Prostate gland (tissue), 2 donors: ENCODE results near the gene C6orf120. TPM values are rescaled to one million over a fixed set of nuclear protein-coding genes. Genes with fewer than 3 reads are reported as not detected.
"Not testable (repeated sequence)": the region's sequence is repeated elsewhere in the genome, so short reads cannot be mapped to it uniquely, and the experiment has no call there.

Experiments used
- DNase-seq: peaks from one replicate; pipeline ENCODE4 v3.0.0-alpha.2; 2019; ENCODE audit warnings: low spot score
- H3K27ac ChIP-seq, 2 donors: fragments of 200-600 bp; sonication (generic); 2 replicates each; pipeline ENCODE4 v1.5.1; 2017 to 2019
- H3K27me3 ChIP-seq: fragments of 200-600 bp; sonication (generic); replicated peaks from 2 replicates; pipeline ENCODE4 v1.5.1; 2019; ENCODE audit not compliant: insufficient read depth
- H3K36me3 ChIP-seq, 2 donors: fragments of 200-600 bp; sonication (generic); 1 replicate in 1 of 2; 2 replicates in 1 of 2; pipeline versions ENCODE4 v1.5.1 to v1.8.1; 2017 to 2019
- H3K4me1 ChIP-seq: fragments of 200-600 bp; sonication (generic); replicated peaks from 2 replicates; pipeline ENCODE4 v1.5.1; 2019
- H3K4me3 ChIP-seq, 2 donors: fragments of 200-600 bp; sonication (generic); 2 replicates each; pipeline ENCODE4 v1.5.1; 2017 to 2019
- H3K9me3 ChIP-seq: fragments of 200-600 bp; sonication (generic); 2 replicates; pipeline ENCODE4 v1.5.1; 2017
- CTCF ChIP-seq, 4 experiments: fragments of 200-600 bp in 2 of 4; fragments of 450-650 bp in 2 of 4; sonication (generic) in 2 of 4; IDR thresholded peaks; 1 replicate in 3 of 4; 2 replicates in 1 of 4; pipeline ENCODE4 v1.5.1; 2016 to 2019; ENCODE audit warnings: antibody characterized with exemption in 4 of 4, mild to moderate bottlenecking in 2 of 4, moderate library complexity in 2 of 4
- POLR2A ChIP-seq: fragments of 450-650 bp; IDR thresholded peaks from one replicate; pipeline ENCODE4 v1.6.1; 2016; ENCODE audit warnings: antibody characterized with exemption, mild to moderate bottlenecking
- POLR2AphosphoS5 ChIP-seq: sonication (generic); formaldehyde crosslinking; IDR thresholded peaks from one replicate; pipeline ENCODE4 v1.6.1; 2017; ENCODE audit warnings: antibody characterized with exemption
- WGBS: methylation state at CpG from one replicate; pipeline ENCODE4 v1.1.5; 2018; 5-methylcytosine and 5-hydroxymethylcytosine counted together
- intact Hi-C: fragments of 100-400 bp; cut with DNase I; formaldehyde crosslinking; loops from one replicate; pipeline ENCODE4 v1.14.2; 2022
- total RNA-seq, 2 donors: library from RNA; depleted of rRNA; stranded (reverse); fragments of >200 nt; gene quantifications; one replicate each; pipeline ENCODE4 v1.1.0, GENCODE V29; 2016

Gene C6orf120
- total RNA-seq, 2 donors from 2014 or later: 23.6 to 41.8 TPM

- intact Hi-C loops: no loop called here
- WGBS: 95% methylated on average over 3 of the region's 3 CpGs
- no peaks in the 10 kb centered on the region for H3K36me3 ChIP-seq
- no peak overlapping the region for H3K27ac ChIP-seq
- TF ChIP-seq POLR2A: no peak
- no peak for TF ChIP-seq POLR2AphosphoS5
- no peak for TF ChIP-seq CTCF (IDR thresholded peaks at IDR 0.05)
- no peak overlapping the region for H3K4me3 ChIP-seq
- H3K27me3 ChIP-seq: no peaks in the 10 kb centered on the region
- H3K9me3 ChIP-seq: no peaks in the 10 kb centered on the region
- H3K4me1 ChIP-seq: no peaks in the 10 kb centered on the region
- no peak for DNase-seq
Observed at GRCh38 chr6:169692516-169692915, 9.4 kb upstream of the C6orf120 start.

GRCh38 chr6:169695131-169695530 is 6.8 kb upstream of the C6orf120 start:
- Histone ChIP-seq H3K4me1 (no peaks in the 10 kb centered on the region), H3K9me3 (no peaks in the 10 kb centered on the region), H3K4me3 (no peak overlapping the region), H3K27me3 (no peaks in the 10 kb centered on the region), H3K36me3 (no peaks in the 10 kb centered on the region), H3K27ac (no peak overlapping the region)
- intact Hi-C loops: no loop called here
- no peak for DNase-seq
- TF ChIP-seq POLR2A (no peak), POLR2AphosphoS5 (no peak), CTCF (IDR thresholded peaks at IDR 0.05) (no peak)
- 86% methylated on average over 5 of the region's 5 CpGs for WGBS

DNA sequence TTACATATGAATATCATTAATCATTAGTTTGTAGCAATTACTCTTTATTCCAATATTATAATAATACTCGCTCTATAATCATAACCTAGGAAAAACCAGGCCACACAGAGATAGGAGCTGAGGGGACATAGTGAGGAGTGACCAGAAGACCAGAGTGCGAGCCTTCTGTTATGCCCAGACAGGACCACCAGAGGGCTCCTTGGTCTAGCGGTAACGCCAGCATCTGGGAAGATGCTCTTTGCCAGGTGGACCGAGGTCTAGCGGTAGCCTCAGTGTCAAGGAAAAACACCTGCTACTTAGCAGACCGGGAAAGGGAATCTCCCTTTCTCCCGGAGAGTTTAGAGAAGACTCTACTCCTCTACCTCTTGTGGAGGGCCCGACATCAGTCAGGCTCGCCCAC is 4.8 kb upstream of the C6orf120 start:
- H3K9me3 ChIP-seq, DNase-seq, H3K36me3 ChIP-seq, H3K4me1 ChIP-seq, H3K4me3 ChIP-seq, H3K27me3 ChIP-seq, H3K27ac ChIP-seq, intact Hi-C loops: not testable (repeated sequence)
- 93% methylated on average over 10 of the region's 10 CpGs for WGBS

- H3K4me3 ChIP-seq: no peak overlapping the region
- no peaks in the 10 kb centered on the region for H3K36me3 ChIP-seq
- no peaks in the 10 kb centered on the region for H3K9me3 ChIP-seq
- no peak overlapping the region for H3K27ac ChIP-seq
- H3K27me3 ChIP-seq: no peaks in the 10 kb centered on the region
- TF ChIP-seq POLR2AphosphoS5 (no peak), POLR2A (no peak), CTCF (IDR thresholded peaks at IDR 0.05) (no peak)
- intact Hi-C loops: no loop called here
- 52% methylated on average over 5 of the region's 5 CpGs for WGBS
- H3K4me1 ChIP-seq: no peaks in the 10 kb centered on the region
- DNase-seq: no peak
Observed at GRCh38 chr6:169700296-169700695, 1.6 kb upstream of the C6orf120 start.

DNA sequence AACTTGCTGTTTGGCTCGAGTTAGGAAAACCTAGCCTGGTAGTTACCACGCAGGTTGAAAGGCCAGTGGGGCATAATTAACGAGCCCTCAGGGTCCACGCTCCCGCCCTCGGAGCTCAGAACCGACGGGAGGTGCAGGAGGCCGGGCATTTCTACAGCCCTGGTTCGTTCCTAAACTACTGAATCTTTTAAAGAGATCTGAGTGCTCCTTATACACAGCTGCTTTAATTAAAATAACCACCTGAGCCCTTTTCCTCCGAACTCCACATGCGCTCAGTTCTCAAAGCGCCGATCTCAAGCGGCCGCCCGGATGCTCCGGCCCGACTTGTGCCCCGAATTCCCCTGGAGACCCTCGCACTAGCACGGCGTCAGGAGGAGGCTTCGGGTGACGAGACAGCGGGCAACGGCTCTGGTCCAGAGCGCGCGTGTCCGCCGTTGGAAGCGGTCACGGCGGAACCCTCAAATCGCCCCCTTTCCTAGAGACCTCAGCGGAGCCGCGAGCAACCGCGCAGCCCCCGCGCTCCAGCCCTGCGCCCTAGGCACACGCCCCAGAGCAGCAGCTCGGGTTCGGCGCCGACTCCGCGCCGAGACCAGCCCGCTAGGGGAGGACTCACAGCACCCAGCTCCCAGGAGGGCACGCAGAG is 494 bp upstream of the C6orf120 start:
- H3K9me3 ChIP-seq: no peaks in the 10 kb centered on the region
- WGBS: under 1% methylated on average over 28 of the region's 54 CpGs
- H3K27ac ChIP-seq: peak overlapping the region; percentile 95
- peak overlapping the region; percentile 95 to 97 for H3K4me3 ChIP-seq
- no peaks in the 10 kb centered on the region for H3K27me3 ChIP-seq
- no peaks in the 10 kb centered on the region for H3K4me1 ChIP-seq
- no peak for TF ChIP-seq POLR2AphosphoS5
- peak in 1 of 4 experiments; percentile 10 for TF ChIP-seq CTCF (IDR thresholded peaks at IDR 0.05)
- TF ChIP-seq POLR2A: no peak
- peak; percentile 12 for DNase-seq
- intact Hi-C loops: no loop called here
- H3K36me3 ChIP-seq: no peaks in the 10 kb centered on the region
